NCI-H345 treated with DMSO at 0.1 percent for 48 hours (cell line): ENCODE data around the gene SHLD2.
"Not testable (repeated sequence)": the region's sequence is repeated elsewhere in the genome, so short reads cannot be mapped to it uniquely, and the experiment has no call there.

Experiments
- DNase-seq: peaks from one replicate; lab custom pipeline; 2025; ENCODE audit not compliant: unreplicated experiment; lab: John Stamatoyannopoulos, UW

SHLD2 gene

DNA sequence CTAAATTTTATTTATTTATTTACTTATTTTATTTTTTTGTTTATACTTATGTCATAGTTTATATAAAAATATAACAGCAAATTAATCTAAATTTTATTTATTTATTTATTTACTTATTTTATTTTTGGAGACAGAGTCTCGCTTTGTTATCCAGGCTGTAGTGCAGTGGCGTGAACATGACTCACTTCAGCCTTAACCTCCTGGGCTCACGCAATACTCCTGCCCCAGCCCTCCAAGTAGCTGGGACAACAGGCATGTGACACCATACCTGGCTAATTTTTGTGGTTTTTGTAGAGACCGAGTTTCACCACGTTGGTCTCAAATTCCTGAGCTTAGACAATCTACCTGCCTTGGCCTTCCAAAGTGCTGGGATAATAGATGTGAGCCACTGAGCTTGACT lies 115.3 kb downstream of the SHLD2 start:
- DNase-seq: not testable (repeated sequence)

GRCh38 chr10:87211848-87212247 lies 116.8 kb downstream of the SHLD2 start:
- not testable (repeated sequence) for DNase-seq

GRCh38 chr10:87213150-87213765 lies 118.3 kb downstream of the SHLD2 start:
- DNase-seq: not testable (repeated sequence)

- not testable (repeated sequence) for DNase-seq
Observed at GRCh38 chr10:87213806-87214205, 118.8 kb downstream of the SHLD2 start.

DNA sequence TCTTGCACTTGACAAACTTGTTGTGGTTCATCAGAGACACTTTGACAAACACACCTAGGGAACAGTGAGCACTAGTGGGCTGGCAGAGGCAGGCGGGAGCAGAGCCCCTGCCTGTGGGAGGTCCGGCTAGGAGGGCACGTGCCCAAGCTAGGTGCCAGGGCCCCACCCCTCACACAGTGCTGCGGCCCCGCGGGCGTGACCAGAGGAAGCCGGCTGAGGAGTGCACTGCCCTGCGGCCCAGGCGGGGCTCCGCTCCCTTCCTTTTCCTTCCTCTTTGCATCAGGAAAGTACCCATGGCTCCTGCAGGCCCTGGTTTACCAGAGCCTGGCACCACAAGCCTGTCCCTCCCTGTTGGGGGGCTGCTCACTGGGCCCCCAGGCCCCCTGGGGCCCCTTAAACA lies 121.1 kb downstream of the SHLD2 start:
- not testable (repeated sequence) for DNase-seq

DNA sequence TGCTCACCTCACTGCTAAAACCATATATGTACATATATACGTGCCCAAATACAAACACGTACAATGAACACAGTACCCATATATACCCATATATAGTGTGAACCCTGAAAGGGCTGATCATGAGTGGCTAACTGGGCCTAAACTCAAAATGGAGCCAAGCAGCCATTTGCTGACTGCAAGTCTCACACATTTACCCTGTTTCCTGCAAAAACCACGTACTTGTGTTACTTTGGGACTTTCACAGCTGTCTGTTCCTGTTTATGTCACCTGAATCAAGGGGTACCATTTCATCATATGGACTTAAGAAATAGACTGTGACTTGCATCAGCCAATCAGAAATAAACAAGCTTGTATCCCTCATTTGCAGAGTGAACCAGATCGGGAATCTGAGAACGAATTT lies 124.4 kb downstream of the SHLD2 start:
- DNase-seq: not testable (repeated sequence)

DNA sequence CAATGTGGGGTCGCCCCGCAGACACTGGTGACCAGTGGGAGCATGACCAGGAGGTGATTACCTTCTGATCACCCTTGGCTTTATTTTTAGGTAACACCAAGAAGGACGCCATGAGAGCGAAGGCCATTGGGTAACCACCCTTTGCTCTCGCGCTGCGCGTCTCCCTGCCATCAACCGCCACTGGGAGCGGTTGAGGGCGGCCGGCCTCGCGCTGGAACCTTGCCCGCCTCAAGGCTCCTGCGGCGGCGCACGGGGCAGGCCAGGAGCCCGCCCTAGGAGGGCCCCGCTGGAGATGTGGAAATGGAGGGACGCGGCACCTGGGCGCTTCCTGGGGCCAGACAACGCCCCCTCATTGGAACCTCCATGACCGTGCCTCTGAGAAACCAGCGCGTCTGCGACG lies 127.8 kb downstream of the SHLD2 start:
- not testable (repeated sequence) for DNase-seq

DNA sequence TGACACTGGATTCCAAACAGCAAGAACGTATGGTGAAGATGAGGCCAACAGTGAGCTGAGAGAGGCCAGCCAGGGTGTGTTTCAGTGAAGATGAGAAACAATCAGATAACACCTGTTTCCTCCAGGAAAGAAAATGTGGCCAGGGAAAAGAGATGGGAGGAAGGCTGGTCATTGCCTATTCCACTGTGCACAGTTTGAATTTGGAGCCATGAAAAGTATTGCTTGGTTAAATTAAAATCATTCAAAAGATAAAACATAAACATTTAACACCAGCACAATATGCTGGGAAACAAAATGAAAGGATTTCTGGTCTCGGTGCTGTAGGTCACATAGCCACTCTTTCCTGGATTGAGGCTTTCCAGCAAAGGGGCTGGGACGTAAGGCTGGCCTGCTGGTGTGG lies 130.1 kb downstream of the SHLD2 start, which contains the start of gene NUTM2A:
Gene NUTM2A, plus strand, starts transcription at position 301 of the 400 bp plus-strand sequence. CDS start 383 bp downstream, outside the sequence.
- DNase-seq: not testable (repeated sequence)

- DNase-seq: not testable (repeated sequence)
Observed at GRCh38 chr10:87228247-87228646, 133.2 kb downstream of the SHLD2 start.

- not testable (repeated sequence) for DNase-seq
Observed at GRCh38 chr10:87229211-87229610, 134.2 kb downstream of the SHLD2 start.

GRCh38 chr10:87234854-87235253 lies 139.8 kb downstream of the SHLD2 start:
- DNase-seq: not testable (repeated sequence)

DNA sequence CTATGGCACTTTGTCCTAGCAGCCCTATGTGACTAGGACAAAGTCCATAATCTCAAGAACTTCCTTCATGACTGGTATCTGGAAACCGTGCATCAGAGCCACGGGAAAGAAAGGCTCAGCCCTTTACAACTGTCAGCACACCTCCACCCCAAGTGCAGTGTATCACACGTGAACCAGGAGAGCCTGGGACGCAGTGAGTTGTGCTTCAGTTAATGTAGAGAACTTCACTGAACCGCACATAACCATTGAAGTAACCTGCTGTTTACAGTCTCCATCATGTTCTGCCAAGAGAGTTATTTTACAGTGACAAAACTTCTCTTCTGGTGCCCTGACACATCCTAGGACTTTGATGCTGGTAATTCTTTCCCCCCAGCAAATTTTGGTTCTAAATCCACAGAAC lies 142.2 kb downstream of the SHLD2 start:
- DNase-seq: not testable (repeated sequence)

- not testable (repeated sequence) for DNase-seq
Observed at GRCh38 chr10:87239346-87239808, 144.4 kb downstream of the SHLD2 start.
